ENCODE results near the gene LMO4. TPM values are rescaled to one million over a fixed set of nuclear protein-coding genes. Genes with fewer than 3 reads are reported as not detected.

LMO4 gene, protein sequence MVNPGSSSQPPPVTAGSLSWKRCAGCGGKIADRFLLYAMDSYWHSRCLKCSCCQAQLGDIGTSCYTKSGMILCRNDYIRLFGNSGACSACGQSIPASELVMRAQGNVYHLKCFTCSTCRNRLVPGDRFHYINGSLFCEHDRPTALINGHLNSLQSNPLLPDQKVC
- total RNA-seq, result 63.6 and 75.9 TPM in 2 replicates

DNA sequence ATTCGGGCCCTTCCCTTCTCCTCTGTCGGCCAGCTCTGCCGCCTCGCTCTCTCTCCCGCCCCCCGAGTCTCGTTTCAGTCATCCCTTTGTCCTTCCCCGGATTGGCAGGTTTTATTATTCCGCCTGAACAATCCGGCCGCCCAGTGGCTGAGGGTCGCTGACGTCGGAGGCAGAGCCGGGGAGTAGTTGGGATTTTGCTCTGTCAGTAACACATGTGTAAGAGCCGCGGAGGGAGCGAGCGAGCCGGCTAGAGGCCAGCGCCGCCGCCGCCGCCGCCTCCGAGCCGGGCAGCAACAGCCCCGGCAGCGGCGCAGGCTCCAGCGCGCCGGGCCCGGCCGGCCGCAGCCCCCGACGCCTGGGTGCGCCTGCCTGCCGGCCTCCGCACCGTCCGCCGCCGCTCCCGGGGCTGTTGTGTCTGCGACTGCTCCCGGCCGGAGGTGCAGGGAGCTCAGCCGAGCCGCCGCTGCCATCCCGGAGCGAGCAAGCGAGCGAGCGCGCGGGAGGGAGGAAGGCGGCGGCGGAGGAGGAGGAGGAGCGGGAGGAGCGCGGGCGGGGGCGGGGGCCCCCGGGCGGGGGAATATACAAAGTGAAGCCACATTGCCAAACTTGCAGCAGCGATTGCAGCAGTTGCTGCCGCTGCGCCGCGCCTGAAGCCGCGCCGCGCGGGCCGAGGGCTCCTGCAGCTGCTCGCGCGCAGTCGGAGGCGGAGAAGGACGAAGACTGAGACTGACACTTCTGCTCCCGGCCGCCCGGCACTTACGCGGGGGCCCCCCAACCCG is at the start of gene LMO4:
Gene LMO4, plus strand, starts transcription at position 609 of the 779 bp plus-strand sequence. CDS start 3,136 bp downstream, outside the sequence.

